ENCODE results near the gene EPB41L5.

- TF ChIP-seq FOXA1 (IDR thresholded peaks at IDR 0.05) (no peak), FOXK2 (IDR thresholded peaks at IDR 0.05) (no peak), ARNT (IDR thresholded peaks at IDR 0.05) (no peak), FOXM1 (IDR thresholded peaks at IDR 0.05; ENCODE audit: borderline replicate concordance) (no peak), SP1 (IDR thresholded peaks at IDR 0.05) (no peak), HDGF (IDR thresholded peaks at IDR 0.05; ENCODE audit: borderline replicate concordance) (no peak), TARDBP (IDR thresholded peaks at IDR 0.05) (no peak), BHLHE40 (IDR thresholded peaks at IDR 0.05; ENCODE audit: borderline replicate concordance) (no peak), ELF4 (IDR thresholded peaks at IDR 0.05) (no peak), SUZ12 (IDR thresholded peaks at IDR 0.05) (no peak), PKNOX1 (IDR thresholded peaks at IDR 0.05) (no peak), NFRKB (IDR thresholded peaks at IDR 0.05) (no peak)
Observed at GRCh38 chr2:120064664-120065063, 51.8 kb downstream of the EPB41L5 start.

Measured in HEK293T (cell line).